Stimulated activated CD8-positive, alpha-beta memory T cell treated with anti-CD3 and anti-CD28 coated beads, Interleukin-7, amount 100 ng/mL, for 1 hour (primary cell): ENCODE results near the gene WWOX.

Source experiments
- DNase-seq, 2 donors: peaks; one replicate each; pipeline ENCODE4 v3.0.0-alpha.2; 2020; ENCODE audit warnings: low read depth in 2 of 2

The WWOX gene

GRCh38 chr16:78654929-78655328 is 555.5 kb downstream of the WWOX start:
- no peak for DNase-seq

- DNase-seq: no peak
These were observed 556.1 kb downstream of the WWOX start for GRCh38 chr16:78655331-78656113.

GRCh38 chr16:78656887-78657286 is 557.4 kb downstream of the WWOX start:
- no peak for DNase-seq

- DNase-seq: no peak
These were observed 559.8 kb downstream of the WWOX start for GRCh38 chr16:78659216-78659615.

- DNase-seq: no peak
These were observed 560.3 kb downstream of the WWOX start for GRCh38 chr16:78659668-78660217.

GRCh38 chr16:78660795-78661194 is 561.3 kb downstream of the WWOX start:
- no peak for DNase-seq

- no peak for DNase-seq
These were observed 564.2 kb downstream of the WWOX start for GRCh38 chr16:78663690-78664089.

- DNase-seq: no peak
These were observed 565.6 kb downstream of the WWOX start for GRCh38 chr16:78664811-78665772.

- DNase-seq: no peak
These were observed 566.9 kb downstream of the WWOX start for GRCh38 chr16:78666318-78666717.

- no peak for DNase-seq
These were observed 568.2 kb downstream of the WWOX start for GRCh38 chr16:78667675-78668074.

GRCh38 chr16:78668393-78668792 is 568.9 kb downstream of the WWOX start:
- no peak for DNase-seq

GRCh38 chr16:78669994-78670393 is 570.5 kb downstream of the WWOX start:
- DNase-seq: no peak

- DNase-seq: no peak
These were observed 573.5 kb downstream of the WWOX start for GRCh38 chr16:78672779-78673556.

GRCh38 chr16:78673884-78674283 is 574.4 kb downstream of the WWOX start:
- DNase-seq: no peak

GRCh38 chr16:78675312-78675711 is 575.9 kb downstream of the WWOX start:
- no peak for DNase-seq

- no peak for DNase-seq
These were observed 576.7 kb downstream of the WWOX start for GRCh38 chr16:78675951-78676792.

- no peak for DNase-seq
These were observed 577.8 kb downstream of the WWOX start for GRCh38 chr16:78677181-78677731.

GRCh38 chr16:78679546-78679945 is 580.1 kb downstream of the WWOX start:
- DNase-seq: no peak

- DNase-seq: no peak
These were observed 582.3 kb downstream of the WWOX start for GRCh38 chr16:78681743-78682142.

- no peak for DNase-seq
These were observed 584.7 kb downstream of the WWOX start for GRCh38 chr16:78684030-78684611.
